Measurements from ENCODE around the gene NCLN.

Gene NCLN

DNA sequence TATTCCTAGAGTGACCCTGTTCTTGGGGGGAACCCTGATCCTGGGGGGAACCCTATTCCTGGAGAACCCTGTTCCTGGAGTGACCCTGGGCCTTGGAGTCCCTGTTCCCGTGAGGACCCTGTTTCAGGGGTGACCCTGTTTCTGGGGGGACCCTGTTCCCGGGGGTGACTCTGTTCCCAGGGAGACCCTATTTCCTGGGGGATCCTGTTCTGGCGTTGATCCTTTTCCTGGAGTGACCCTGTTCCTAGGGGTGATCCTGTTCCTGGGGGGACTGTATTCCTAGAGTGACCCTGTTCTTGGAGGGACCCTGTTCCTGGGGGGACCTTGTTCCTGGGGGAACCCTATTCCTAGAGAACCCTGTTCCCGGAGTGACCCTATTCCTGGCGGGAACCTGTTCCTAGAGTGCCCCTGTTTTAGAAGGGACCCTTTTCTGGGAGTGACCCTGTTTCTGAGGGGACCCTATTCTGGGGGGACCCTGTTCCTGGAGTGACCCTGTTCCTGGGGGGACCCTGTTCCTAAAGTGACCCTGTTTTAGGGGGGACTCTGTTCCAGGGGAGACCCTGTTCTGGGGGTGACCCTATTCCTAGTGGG is 34.9 kb upstream of the NCLN start:
- TF ChIP-seq GABPA (IDR thresholded peaks at IDR 0.05; ENCODE audit: low read depth) (no peak), SPI1 (IDR thresholded peaks at IDR 0.05; ENCODE audit: borderline replicate concordance, low read depth) (no peak), POLR2AphosphoS5 (IDR thresholded peaks at IDR 0.05; ENCODE audit: low read depth) (no peak)
- TF ChIP-seq, protein P1, sequence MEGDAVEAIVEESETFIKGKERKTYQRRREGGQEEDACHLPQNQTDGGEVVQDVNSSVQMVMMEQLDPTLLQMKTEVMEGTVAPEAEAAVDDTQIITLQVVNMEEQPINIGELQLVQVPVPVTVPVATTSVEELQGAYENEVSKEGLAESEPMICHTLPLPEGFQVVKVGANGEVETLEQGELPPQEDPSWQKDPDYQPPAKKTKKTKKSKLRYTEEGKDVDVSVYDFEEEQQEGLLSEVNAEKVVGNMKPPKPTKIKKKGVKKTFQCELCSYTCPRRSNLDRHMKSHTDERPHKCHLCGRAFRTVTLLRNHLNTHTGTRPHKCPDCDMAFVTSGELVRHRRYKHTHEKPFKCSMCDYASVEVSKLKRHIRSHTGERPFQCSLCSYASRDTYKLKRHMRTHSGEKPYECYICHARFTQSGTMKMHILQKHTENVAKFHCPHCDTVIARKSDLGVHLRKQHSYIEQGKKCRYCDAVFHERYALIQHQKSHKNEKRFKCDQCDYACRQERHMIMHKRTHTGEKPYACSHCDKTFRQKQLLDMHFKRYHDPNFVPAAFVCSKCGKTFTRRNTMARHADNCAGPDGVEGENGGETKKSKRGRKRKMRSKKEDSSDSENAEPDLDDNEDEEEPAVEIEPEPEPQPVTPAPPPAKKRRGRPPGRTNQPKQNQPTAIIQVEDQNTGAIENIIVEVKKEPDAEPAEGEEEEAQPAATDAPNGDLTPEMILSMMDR (IDR thresholded peaks at IDR 0.05; ENCODE audit: insufficient read depth, low read length): no peak
- TF ChIP-seq, protein P2, sequence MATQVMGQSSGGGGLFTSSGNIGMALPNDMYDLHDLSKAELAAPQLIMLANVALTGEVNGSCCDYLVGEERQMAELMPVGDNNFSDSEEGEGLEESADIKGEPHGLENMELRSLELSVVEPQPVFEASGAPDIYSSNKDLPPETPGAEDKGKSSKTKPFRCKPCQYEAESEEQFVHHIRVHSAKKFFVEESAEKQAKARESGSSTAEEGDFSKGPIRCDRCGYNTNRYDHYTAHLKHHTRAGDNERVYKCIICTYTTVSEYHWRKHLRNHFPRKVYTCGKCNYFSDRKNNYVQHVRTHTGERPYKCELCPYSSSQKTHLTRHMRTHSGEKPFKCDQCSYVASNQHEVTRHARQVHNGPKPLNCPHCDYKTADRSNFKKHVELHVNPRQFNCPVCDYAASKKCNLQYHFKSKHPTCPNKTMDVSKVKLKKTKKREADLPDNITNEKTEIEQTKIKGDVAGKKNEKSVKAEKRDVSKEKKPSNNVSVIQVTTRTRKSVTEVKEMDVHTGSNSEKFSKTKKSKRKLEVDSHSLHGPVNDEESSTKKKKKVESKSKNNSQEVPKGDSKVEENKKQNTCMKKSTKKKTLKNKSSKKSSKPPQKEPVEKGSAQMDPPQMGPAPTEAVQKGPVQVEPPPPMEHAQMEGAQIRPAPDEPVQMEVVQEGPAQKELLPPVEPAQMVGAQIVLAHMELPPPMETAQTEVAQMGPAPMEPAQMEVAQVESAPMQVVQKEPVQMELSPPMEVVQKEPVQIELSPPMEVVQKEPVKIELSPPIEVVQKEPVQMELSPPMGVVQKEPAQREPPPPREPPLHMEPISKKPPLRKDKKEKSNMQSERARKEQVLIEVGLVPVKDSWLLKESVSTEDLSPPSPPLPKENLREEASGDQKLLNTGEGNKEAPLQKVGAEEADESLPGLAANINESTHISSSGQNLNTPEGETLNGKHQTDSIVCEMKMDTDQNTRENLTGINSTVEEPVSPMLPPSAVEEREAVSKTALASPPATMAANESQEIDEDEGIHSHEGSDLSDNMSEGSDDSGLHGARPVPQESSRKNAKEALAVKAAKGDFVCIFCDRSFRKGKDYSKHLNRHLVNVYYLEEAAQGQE (IDR thresholded peaks at IDR 0.05; ENCODE audit: insufficient replicate concordance, low read depth): no peak
- Histone ChIP-seq H3K27ac (replicated peaks) (no peak overlapping the region), H3K4me3 (replicated peaks; ENCODE audit: insufficient read depth, low read length) (no peak overlapping the region), H3K27me3 (ENCODE audit: insufficient read depth, poor library complexity, severe bottlenecking) (no peaks in the 10 kb centered on the region)
- no peak for DNase-seq (ENCODE audit: low read depth in 1 of 2, low spot score in 1 of 2)

DNA sequence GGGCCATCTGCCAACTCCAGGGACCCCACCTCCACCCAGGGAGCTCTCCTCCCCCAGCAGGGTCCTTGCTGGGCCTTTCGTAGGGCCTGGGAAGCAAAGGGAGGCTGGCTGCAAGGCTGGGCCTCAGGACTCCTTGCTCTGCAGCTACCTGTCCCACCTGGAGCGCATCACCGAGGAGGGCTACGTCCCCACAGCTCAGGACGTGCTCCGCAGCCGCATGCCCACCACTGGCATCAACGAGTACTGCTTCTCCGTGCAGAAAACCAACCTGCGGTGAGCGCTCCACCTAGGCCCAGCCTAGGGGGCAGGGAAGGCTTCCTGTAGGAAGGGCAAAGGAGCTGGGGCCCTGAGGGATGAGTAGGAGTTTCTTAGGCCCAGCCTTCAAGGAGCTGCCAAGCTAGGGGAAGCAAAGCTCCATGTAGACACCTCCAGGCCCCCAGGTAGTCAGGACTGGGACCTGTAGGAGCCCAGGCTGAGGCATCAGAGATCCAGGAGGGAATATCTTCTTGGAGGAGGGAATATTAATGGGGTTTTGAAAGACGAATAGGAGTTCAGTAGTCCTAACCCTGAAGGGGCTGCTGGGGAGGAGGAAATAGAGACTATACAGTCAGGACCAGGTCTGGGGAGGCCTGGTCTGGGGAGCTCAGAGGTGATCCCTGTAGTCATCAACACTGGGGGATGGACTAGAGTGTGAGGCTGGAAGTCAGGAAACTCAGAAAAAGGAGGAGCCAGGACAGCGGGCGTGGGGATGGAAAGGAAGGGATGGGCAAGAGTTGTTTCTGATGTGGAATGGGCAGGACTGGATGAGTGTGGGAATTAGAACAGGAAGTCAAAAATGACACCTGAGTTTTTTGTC is 33.9 kb upstream of the NCLN start:
- H3K4me3 ChIP-seq (replicated peaks; ENCODE audit: insufficient read depth, low read length): no peak overlapping the region
- DNase-seq (ENCODE audit: low read depth in 1 of 2, low spot score in 1 of 2): no peak
- H3K27me3 ChIP-seq (ENCODE audit: insufficient read depth, poor library complexity, severe bottlenecking): no peaks in the 10 kb centered on the region
- no peak overlapping the region for H3K27ac ChIP-seq (replicated peaks)
- TF ChIP-seq POLR2AphosphoS5 (IDR thresholded peaks at IDR 0.05; ENCODE audit: low read depth): no peak
- no peak for TF ChIP-seq SPI1 (IDR thresholded peaks at IDR 0.05; ENCODE audit: borderline replicate concordance, low read depth)
- TF ChIP-seq, protein P1 (IDR thresholded peaks at IDR 0.05; ENCODE audit: insufficient read depth, low read length): no peak
- TF ChIP-seq, protein P2 (IDR thresholded peaks at IDR 0.05; ENCODE audit: insufficient replicate concordance, low read depth): no peak
- TF ChIP-seq GABPA (IDR thresholded peaks at IDR 0.05; ENCODE audit: low read depth): no peak

DNA sequence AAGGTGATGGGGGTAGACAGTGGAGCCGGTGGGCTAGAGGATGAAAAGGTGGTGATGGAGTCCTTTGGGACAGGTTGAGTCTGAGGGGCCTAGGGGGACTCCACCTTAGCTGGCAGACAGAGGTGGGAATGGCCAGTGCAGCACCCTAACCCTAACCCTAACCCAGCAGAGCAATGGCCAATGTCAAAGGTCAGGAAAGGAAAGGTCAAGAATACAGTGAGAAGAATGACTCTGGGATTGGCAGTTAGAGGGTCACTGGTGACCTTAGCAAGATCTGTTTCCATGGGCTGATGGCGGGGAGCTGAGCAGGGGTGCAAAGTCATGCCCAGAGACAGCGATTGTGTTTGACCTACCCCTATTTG is 33.3 kb upstream of the NCLN start:
- TF ChIP-seq SPI1 (IDR thresholded peaks at IDR 0.05; ENCODE audit: borderline replicate concordance, low read depth) (no peak), POLR2AphosphoS5 (IDR thresholded peaks at IDR 0.05; ENCODE audit: low read depth) (no peak), GABPA (IDR thresholded peaks at IDR 0.05; ENCODE audit: low read depth) (no peak)
- TF ChIP-seq, protein P1 (IDR thresholded peaks at IDR 0.05; ENCODE audit: insufficient read depth, low read length): no peak
- TF ChIP-seq, protein P2 (IDR thresholded peaks at IDR 0.05; ENCODE audit: insufficient replicate concordance, low read depth): no peak
- no peak overlapping the region for H3K4me3 ChIP-seq (replicated peaks; ENCODE audit: insufficient read depth, low read length)
- H3K27me3 ChIP-seq (ENCODE audit: insufficient read depth, poor library complexity, severe bottlenecking): no peaks in the 10 kb centered on the region
- no peak overlapping the region for H3K27ac ChIP-seq (replicated peaks)
- no peak for DNase-seq (ENCODE audit: low read depth in 1 of 2, low spot score in 1 of 2)

Measured in HL-60 (cell line).